HG03108 (cell line): Measurements from ENCODE around the gene BICDL1.

Source experiments
- ATAC-seq: cut with Tn5 transposase; IDR thresholded peaks from one replicate; pipeline ENCODE4 v1.9.1; 2021; ENCODE audit warnings: moderate library complexity; ENCODE audit not compliant: unreplicated experiment

Gene BICDL1

GRCh38 chr12:120051535-120051934 lies 62.5 kb downstream of the BICDL1 start:
- ATAC-seq: no peak

- ATAC-seq: no peak
These were observed 65.3 kb downstream of the BICDL1 start for GRCh38 chr12:120054293-120054692.

DNA sequence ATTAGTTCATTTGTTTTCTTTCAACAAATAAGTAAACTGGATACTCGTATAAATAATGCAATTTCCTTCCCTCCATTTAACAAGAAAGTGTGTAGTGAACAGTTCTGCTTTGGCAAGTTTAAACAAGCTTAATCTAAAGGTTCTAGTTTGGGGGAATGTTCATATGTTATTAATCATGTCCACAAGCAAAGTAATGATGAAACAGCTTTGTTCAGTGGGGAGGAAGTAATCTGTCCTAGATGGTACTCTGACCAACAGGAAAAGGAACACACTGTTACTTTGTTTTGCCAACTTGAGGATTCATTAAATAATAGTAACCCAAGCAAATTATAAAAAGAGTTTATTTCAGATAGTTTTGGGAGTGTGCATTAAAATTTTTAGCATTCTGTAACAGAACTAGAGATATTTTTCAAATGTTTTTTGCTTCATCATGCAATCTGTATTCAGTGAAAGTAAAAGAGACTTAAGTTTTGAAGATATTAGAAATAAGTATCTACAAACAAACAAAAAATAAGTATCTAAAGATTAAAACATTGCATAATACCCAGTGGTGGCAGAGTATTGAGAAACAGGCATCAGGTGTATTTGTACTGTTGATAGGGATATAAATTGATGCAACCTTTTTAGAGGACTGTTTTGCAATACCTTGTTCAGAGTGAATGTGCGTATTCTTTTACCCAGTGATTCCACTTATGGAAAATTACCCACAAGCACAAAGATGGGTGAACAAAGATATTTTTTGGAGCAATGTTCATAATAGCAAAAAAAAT lies 66.4 kb downstream of the BICDL1 start:
- ATAC-seq: no peak

GRCh38 chr12:120056739-120057138 lies 67.7 kb downstream of the BICDL1 start:
- no peak for ATAC-seq

DNA sequence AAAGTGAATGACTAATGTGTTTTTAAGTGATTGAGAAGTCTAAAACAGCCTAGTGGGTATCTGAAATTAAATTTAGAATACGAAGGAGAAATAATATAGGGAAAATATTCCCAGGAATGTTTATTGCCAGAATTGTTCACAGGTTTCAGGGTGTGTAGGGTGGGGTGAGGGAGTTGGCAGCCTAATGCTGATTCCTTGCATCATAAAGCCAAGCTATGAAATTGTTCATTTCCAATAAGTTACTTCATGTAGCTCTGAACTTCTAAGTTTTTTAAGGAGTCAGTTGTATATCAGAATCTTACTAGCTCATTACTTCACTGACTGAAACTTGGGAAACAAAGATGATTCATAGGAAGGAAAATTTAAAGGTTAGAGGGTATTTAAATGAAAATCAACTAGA lies 71.2 kb downstream of the BICDL1 start:
- ATAC-seq: no peak

- no peak for ATAC-seq
These were observed 71.7 kb downstream of the BICDL1 start for GRCh38 chr12:120060717-120061116.

GRCh38 chr12:120061575-120062214 lies 72.7 kb downstream of the BICDL1 start:
- no peak for ATAC-seq

- ATAC-seq: no peak
These were observed 74.0 kb downstream of the BICDL1 start for GRCh38 chr12:120062976-120063579.

GRCh38 chr12:120064054-120064940 lies 75.3 kb downstream of the BICDL1 start:
- ATAC-seq: no peak

- ATAC-seq: no peak
These were observed 76.4 kb downstream of the BICDL1 start for GRCh38 chr12:120065472-120065871.

DNA sequence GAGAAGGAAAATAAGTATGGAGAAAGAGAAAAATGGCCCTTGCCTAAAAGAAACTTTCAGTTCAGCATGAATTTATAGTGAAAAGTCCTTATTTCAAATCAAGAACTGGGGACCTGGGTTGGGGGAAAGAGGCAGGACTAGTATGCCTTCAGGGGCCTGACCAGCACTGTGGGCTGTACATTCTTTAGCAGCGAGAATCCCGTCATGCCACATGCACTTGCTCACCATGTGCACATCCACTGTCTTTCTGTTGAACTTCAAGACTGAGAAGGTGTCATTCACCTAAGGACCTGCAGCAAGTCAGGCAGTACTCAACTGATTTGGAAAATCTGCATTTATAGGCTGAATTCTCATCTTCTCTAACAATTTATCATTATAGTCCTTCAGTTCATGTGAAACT lies 77.3 kb downstream of the BICDL1 start:
- no peak for ATAC-seq

GRCh38 chr12:120067084-120067869 lies 78.2 kb downstream of the BICDL1 start:
- ATAC-seq: no peak

GRCh38 chr12:120067901-120068300 lies 78.9 kb downstream of the BICDL1 start:
- no peak for ATAC-seq

DNA sequence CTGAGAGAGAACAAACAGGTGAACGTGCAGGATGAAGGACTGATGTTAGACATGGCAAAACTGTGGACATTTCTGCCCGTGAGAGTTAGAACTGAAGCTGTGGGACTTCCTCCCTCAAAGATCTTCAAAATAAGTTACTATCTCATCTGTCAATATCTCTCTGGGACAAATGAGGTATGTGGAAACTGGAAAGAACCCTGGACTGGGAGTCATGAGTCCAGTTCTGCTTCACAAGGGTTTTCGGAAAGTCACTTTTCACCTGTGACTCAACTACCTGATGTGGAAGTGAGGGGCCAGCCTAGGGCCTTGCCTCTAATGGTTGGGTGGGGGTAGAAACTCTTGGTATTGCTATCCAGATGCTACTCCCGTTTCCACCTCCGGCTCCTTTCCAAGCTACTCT lies 80.2 kb downstream of the BICDL1 start:
- ATAC-seq: no peak

DNA sequence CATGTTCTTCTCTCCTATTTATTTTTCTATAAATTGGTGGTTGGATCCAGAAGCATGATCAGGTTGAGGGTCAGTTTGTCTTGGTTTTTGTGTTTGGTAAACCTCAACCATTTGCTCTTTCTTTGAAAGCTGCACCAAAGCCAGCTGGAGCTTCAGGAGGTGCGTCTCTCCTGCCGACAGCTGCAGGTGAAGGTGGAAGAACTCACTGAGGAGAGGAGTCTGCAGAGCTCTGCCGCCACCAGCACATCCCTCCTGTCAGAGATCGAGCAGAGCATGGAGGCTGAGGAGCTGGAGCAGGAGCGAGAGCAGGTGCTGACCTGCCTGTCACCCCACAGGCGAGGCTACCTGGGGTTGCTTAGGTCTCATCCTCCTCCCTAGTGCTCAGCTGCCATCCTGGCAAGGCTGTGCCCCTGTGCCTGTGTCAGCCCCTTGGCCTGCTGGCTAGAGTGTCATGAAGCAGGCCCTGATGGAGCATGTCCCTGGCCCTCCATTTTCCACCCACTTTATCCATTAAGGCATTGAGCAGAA lies 82.5 kb downstream of the BICDL1 start:
- no peak for ATAC-seq

GRCh38 chr12:120072472-120073249 lies 83.6 kb downstream of the BICDL1 start:
- no peak for ATAC-seq

DNA sequence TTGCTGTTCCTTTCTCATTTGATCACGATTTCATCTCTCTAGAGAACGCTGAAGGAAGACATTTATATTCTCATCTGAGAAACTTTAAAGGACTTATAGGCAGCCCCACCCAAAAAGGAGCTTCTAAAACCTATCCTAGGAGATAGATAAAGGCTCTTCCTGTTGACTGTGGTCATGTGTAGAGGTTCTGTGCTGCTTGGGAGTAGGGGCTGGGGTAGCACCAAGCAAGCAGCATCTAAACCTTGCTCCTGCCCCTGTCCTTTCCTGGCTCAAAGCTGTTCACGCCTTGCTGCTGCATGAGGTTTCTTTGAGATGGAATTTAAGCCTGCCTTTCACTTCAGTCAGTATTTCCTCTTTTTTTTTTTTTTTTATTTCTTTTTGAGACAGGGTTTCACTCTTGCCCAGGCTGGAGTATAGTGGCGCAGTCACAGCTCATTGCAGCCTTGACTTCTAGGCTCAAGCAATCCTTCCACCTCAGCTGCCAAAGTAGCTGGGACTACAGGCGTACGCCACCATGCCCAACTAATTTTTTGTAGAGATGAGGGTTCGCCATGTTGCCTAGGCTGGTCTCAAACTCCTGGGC lies 86.1 kb downstream of the BICDL1 start:
- no peak for ATAC-seq

GRCh38 chr12:120076651-120077050 lies 87.6 kb downstream of the BICDL1 start:
- ATAC-seq: no peak

DNA sequence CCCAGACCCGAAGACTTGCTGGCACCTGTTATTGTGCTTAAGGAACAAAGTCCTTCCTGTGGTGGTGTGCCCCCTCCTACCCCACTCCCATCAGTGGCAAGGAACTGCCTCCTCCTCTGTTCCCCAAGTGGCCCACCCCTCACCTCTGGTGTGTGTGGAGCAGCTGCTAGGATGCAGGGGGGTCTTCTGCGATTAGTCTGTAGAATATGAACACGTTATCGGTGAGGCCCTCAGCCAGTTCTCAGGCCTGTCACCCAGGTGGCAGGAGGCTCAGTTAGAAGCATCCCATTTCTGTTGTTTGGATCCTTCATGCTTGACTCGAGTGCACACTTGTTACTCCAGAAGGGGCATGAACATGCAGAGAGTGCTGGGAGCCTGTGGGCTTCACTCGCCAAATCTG lies 88.2 kb downstream of the BICDL1 start:
- no peak for ATAC-seq
